ENCODE results near the gene PPP1R1A.

The PPP1R1A gene

GRCh38 chr12:54578778-54579177 lies 9.7 kb downstream of the PPP1R1A start:
- Histone ChIP-seq H3K36me3 (ENCODE audit: control insufficient read depth, insufficient read depth, low read length) (no peaks in the 10 kb centered on the region), H3K4me1 (ENCODE audit: control insufficient read depth, insufficient read depth, low read length) (peaks cover 23% of the 10 kb centered on the region), H3K9me3 (ENCODE audit: control insufficient read depth, low read length) (no peaks in the 10 kb centered on the region), H3K27ac (ENCODE audit: insufficient read depth, low read depth, low read length, poor library complexity, severe bottlenecking) (no peak overlapping the region), H3K27me3 (ENCODE audit: control insufficient read depth, insufficient read depth, low read length, poor library complexity, severe bottlenecking) (no peaks in the 10 kb centered on the region), H3K4me3 (ENCODE audit: insufficient read depth, low read depth, low read length) (no peak overlapping the region)
- 80 to 84% methylated on average over 7 of the region's 7 CpGs for WGBS, 2 experiments

- no peaks in the 10 kb centered on the region for H3K27me3 ChIP-seq (ENCODE audit: control insufficient read depth, insufficient read depth, low read length, poor library complexity, severe bottlenecking)
- no peaks in the 10 kb centered on the region for H3K9me3 ChIP-seq (ENCODE audit: control insufficient read depth, low read length)
- no peaks in the 10 kb centered on the region for H3K36me3 ChIP-seq (ENCODE audit: control insufficient read depth, insufficient read depth, low read length)
- peaks cover 17% of the 10 kb centered on the region for H3K4me1 ChIP-seq (ENCODE audit: control insufficient read depth, insufficient read depth, low read length)
- WGBS, 2 experiments: 57 to 72% methylated on average over 5 of the region's 5 CpGs
- H3K27ac ChIP-seq (ENCODE audit: insufficient read depth, low read depth, low read length, poor library complexity, severe bottlenecking): no peak overlapping the region
- no peak overlapping the region for H3K4me3 ChIP-seq (ENCODE audit: insufficient read depth, low read depth, low read length)
These were observed 15.6 kb downstream of the PPP1R1A start for GRCh38 chr12:54572881-54573280.

- WGBS, 2 experiments: 60 to 62% methylated on average over 10 of the region's 10 CpGs
- peaks cover 22% of the 10 kb centered on the region for H3K4me1 ChIP-seq (ENCODE audit: control insufficient read depth, insufficient read depth, low read length)
- H3K27ac ChIP-seq (ENCODE audit: insufficient read depth, low read depth, low read length, poor library complexity, severe bottlenecking): peak overlapping the region; percentile 78
- no peaks in the 10 kb centered on the region for H3K27me3 ChIP-seq (ENCODE audit: control insufficient read depth, insufficient read depth, low read length, poor library complexity, severe bottlenecking)
- no peaks in the 10 kb centered on the region for H3K36me3 ChIP-seq (ENCODE audit: control insufficient read depth, insufficient read depth, low read length)
- no peaks in the 10 kb centered on the region for H3K9me3 ChIP-seq (ENCODE audit: control insufficient read depth, low read length)
- H3K4me3 ChIP-seq (ENCODE audit: insufficient read depth, low read depth, low read length): no peak overlapping the region
These were observed 17.0 kb downstream of the PPP1R1A start for GRCh38 chr12:54571193-54572188.

GRCh38 chr12:54569995-54570528 lies 18.4 kb downstream of the PPP1R1A start:
- Histone ChIP-seq H3K27ac (ENCODE audit: insufficient read depth, low read depth, low read length, poor library complexity, severe bottlenecking) (no peak overlapping the region), H3K4me1 (ENCODE audit: control insufficient read depth, insufficient read depth, low read length) (peaks cover 36% of the 10 kb centered on the region), H3K4me3 (ENCODE audit: insufficient read depth, low read depth, low read length) (no peak overlapping the region), H3K36me3 (ENCODE audit: control insufficient read depth, insufficient read depth, low read length) (no peaks in the 10 kb centered on the region), H3K27me3 (ENCODE audit: control insufficient read depth, insufficient read depth, low read length, poor library complexity, severe bottlenecking) (no peaks in the 10 kb centered on the region), H3K9me3 (ENCODE audit: control insufficient read depth, low read length) (no peaks in the 10 kb centered on the region)
- 94 to 96% methylated on average over 4 of the region's 4 CpGs for WGBS, 2 experiments

- no peaks in the 10 kb centered on the region for H3K36me3 ChIP-seq (ENCODE audit: control insufficient read depth, insufficient read depth, low read length)
- 93 to 95% methylated on average over 14 of the region's 14 CpGs for WGBS, 2 experiments
- H3K27me3 ChIP-seq (ENCODE audit: control insufficient read depth, insufficient read depth, low read length, poor library complexity, severe bottlenecking): no peaks in the 10 kb centered on the region
- H3K4me3 ChIP-seq (ENCODE audit: insufficient read depth, low read depth, low read length): no peak overlapping the region
- H3K27ac ChIP-seq (ENCODE audit: insufficient read depth, low read depth, low read length, poor library complexity, severe bottlenecking): no peak overlapping the region
- H3K9me3 ChIP-seq (ENCODE audit: control insufficient read depth, low read length): no peaks in the 10 kb centered on the region
- peaks cover 45% of the 10 kb centered on the region for H3K4me1 ChIP-seq (ENCODE audit: control insufficient read depth, insufficient read depth, low read length)
These were observed 19.4 kb downstream of the PPP1R1A start for GRCh38 chr12:54569072-54569471.

- Histone ChIP-seq H3K27ac (ENCODE audit: insufficient read depth, low read depth, low read length, poor library complexity, severe bottlenecking) (peak overlapping the region; percentile 91), H3K4me1 (ENCODE audit: control insufficient read depth, insufficient read depth, low read length) (peaks cover 45% of the 10 kb centered on the region), H3K36me3 (ENCODE audit: control insufficient read depth, insufficient read depth, low read length) (no peaks in the 10 kb centered on the region), H3K27me3 (ENCODE audit: control insufficient read depth, insufficient read depth, low read length, poor library complexity, severe bottlenecking) (peaks cover 4% of the 10 kb centered on the region), H3K9me3 (ENCODE audit: control insufficient read depth, low read length) (no peaks in the 10 kb centered on the region), H3K4me3 (ENCODE audit: insufficient read depth, low read depth, low read length) (no peak overlapping the region)
- 80 to 81% methylated on average over 5 of the region's 5 CpGs for WGBS, 2 experiments
These were observed 21.7 kb downstream of the PPP1R1A start for GRCh38 chr12:54566792-54567191.

GRCh38 chr12:54565986-54566544 lies 22.4 kb downstream of the PPP1R1A start:
- Histone ChIP-seq H3K9me3 (ENCODE audit: control insufficient read depth, low read length) (no peaks in the 10 kb centered on the region), H3K4me1 (ENCODE audit: control insufficient read depth, insufficient read depth, low read length) (peaks cover 45% of the 10 kb centered on the region), H3K36me3 (ENCODE audit: control insufficient read depth, insufficient read depth, low read length) (no peaks in the 10 kb centered on the region), H3K27me3 (ENCODE audit: control insufficient read depth, insufficient read depth, low read length, poor library complexity, severe bottlenecking) (peaks cover 9% of the 10 kb centered on the region), H3K27ac (ENCODE audit: insufficient read depth, low read depth, low read length, poor library complexity, severe bottlenecking) (peak overlapping the region; percentile 91), H3K4me3 (ENCODE audit: insufficient read depth, low read depth, low read length) (no peak overlapping the region)
- WGBS, 2 experiments: 18 to 37% methylated on average over 3 of the region's 3 CpGs

GRCh38 chr12:54565310-54565985 lies 23.0 kb downstream of the PPP1R1A start:
- peaks cover 9% of the 10 kb centered on the region for H3K27me3 ChIP-seq (ENCODE audit: control insufficient read depth, insufficient read depth, low read length, poor library complexity, severe bottlenecking)
- peaks cover 39% of the 10 kb centered on the region for H3K4me1 ChIP-seq (ENCODE audit: control insufficient read depth, insufficient read depth, low read length)
- no peaks in the 10 kb centered on the region for H3K36me3 ChIP-seq (ENCODE audit: control insufficient read depth, insufficient read depth, low read length)
- peak overlapping the region; percentile 88 for H3K27ac ChIP-seq (ENCODE audit: insufficient read depth, low read depth, low read length, poor library complexity, severe bottlenecking)
- H3K4me3 ChIP-seq (ENCODE audit: insufficient read depth, low read depth, low read length): no peak overlapping the region
- WGBS, 2 experiments: 22 to 23% methylated on average over 10 of the region's 10 CpGs
- H3K9me3 ChIP-seq (ENCODE audit: control insufficient read depth, low read length): no peaks in the 10 kb centered on the region

GRCh38 chr12:54564768-54565167 lies 23.7 kb downstream of the PPP1R1A start:
- Histone ChIP-seq H3K4me3 (ENCODE audit: insufficient read depth, low read depth, low read length) (no peak overlapping the region), H3K36me3 (ENCODE audit: control insufficient read depth, insufficient read depth, low read length) (no peaks in the 10 kb centered on the region), H3K4me1 (ENCODE audit: control insufficient read depth, insufficient read depth, low read length) (peaks cover 35% of the 10 kb centered on the region), H3K27ac (ENCODE audit: insufficient read depth, low read depth, low read length, poor library complexity, severe bottlenecking) (no peak overlapping the region), H3K9me3 (ENCODE audit: control insufficient read depth, low read length) (no peaks in the 10 kb centered on the region), H3K27me3 (ENCODE audit: control insufficient read depth, insufficient read depth, low read length, poor library complexity, severe bottlenecking) (peaks cover 9% of the 10 kb centered on the region)
- 5 to 7% methylated on average over 5 of the region's 5 CpGs for WGBS, 2 experiments

GRCh38 chr12:54563787-54564186 lies 24.7 kb downstream of the PPP1R1A start:
- H3K27ac ChIP-seq (ENCODE audit: insufficient read depth, low read depth, low read length, poor library complexity, severe bottlenecking): no peak overlapping the region
- no peaks in the 10 kb centered on the region for H3K36me3 ChIP-seq (ENCODE audit: control insufficient read depth, insufficient read depth, low read length)
- no peak overlapping the region for H3K4me3 ChIP-seq (ENCODE audit: insufficient read depth, low read depth, low read length)
- H3K27me3 ChIP-seq (ENCODE audit: control insufficient read depth, insufficient read depth, low read length, poor library complexity, severe bottlenecking): peaks cover 9% of the 10 kb centered on the region
- H3K9me3 ChIP-seq (ENCODE audit: control insufficient read depth, low read length): no peaks in the 10 kb centered on the region
- peaks cover 35% of the 10 kb centered on the region for H3K4me1 ChIP-seq (ENCODE audit: control insufficient read depth, insufficient read depth, low read length)
- 94 to 98% methylated on average over 1 of the region's 1 CpG for WGBS, 2 experiments

Measured in ectodermal cell (in vitro differentiated cells).